Common myeloid progenitor, CD34-positive (primary cell): ENCODE measurements around the gene TMEM178B.

Source experiments
- CTCF ChIA-PET: fragments of 350-600 bp; sonication (Branson Sonifier 250); formaldehyde crosslinking; loops from one replicate; lab custom pipeline; 2021; ENCODE audit warnings: antibody characterized with exemption; lab: Charles Lee
- POLR2A ChIA-PET: fragments of 350-600 bp; sonication (Branson Sonifier 250); formaldehyde crosslinking; loops from one replicate; lab custom pipeline; 2021; ENCODE audit warnings: antibody characterized with exemption; lab: Charles Lee
- DNase-seq, 3 donors: peaks; one replicate each; pipeline versions ENCODE4 v3.0.0 to v3.0.0-alpha.2; 2013
- H3K27ac ChIP-seq, 2 experiments: 1 replicate in 1 of 2; 2 replicates in 1 of 2; pipeline ENCODE4 v1.7.0; 2013; ENCODE audit warnings: inconsistent platforms in 2 of 2, low read length in 2 of 2, mild to moderate bottlenecking in 2 of 2, low read depth in 1 of 2, moderate library complexity in 1 of 2; ENCODE audit not compliant: severe bottlenecking in 2 of 2, insufficient read depth in 1 of 2, poor library complexity in 1 of 2
- H3K27me3 ChIP-seq, 5 experiments: replicated peaks in 2 of 5; 1 replicate in 3 of 5; 2 replicates in 2 of 5; pipeline versions ENCODE4 v1.6.1 to v1.7.0; 2013; ENCODE audit warnings: low read length in 4 of 5, mild to moderate bottlenecking in 2 of 5, moderate library complexity in 2 of 5, inconsistent platforms in 1 of 5; ENCODE audit not compliant: insufficient read depth in 5 of 5, control insufficient read depth in 4 of 5
- H3K36me3 ChIP-seq, 4 experiments: 1 replicate in 2 of 4; 2 replicates in 2 of 4; pipeline versions ENCODE4 v1.6.1 to v1.7.0; 2013; ENCODE audit warnings: low read length in 3 of 4, control low read depth in 1 of 4, mild to moderate bottlenecking in 1 of 4; ENCODE audit not compliant: control insufficient read depth in 4 of 4, insufficient read depth in 4 of 4
- H3K4me1 ChIP-seq, 4 experiments: 1 replicate in 3 of 4; 2 replicates in 1 of 4; pipeline versions ENCODE4 v1.6.1 to v1.7.1; 2013; ENCODE audit warnings: low read length in 3 of 4, mild to moderate bottlenecking in 3 of 4, control low read depth in 1 of 4, inconsistent platforms in 1 of 4, moderate library complexity in 1 of 4; ENCODE audit not compliant: control insufficient read depth in 4 of 4, insufficient read depth in 4 of 4; ENCODE audit errors: control extremely low read depth in 1 of 4
- H3K4me3 ChIP-seq, 7 experiments: 1 replicate in 4 of 7; 2 replicates in 3 of 7; pipeline versions ENCODE4 v1.5.1 to v1.7.0; 2013; ENCODE audit warnings: mild to moderate bottlenecking in 7 of 7, low read length in 6 of 7, moderate library complexity in 6 of 7, inconsistent platforms in 2 of 7, low read depth in 2 of 7, control low read depth in 1 of 7; ENCODE audit not compliant: insufficient read depth in 4 of 7, control insufficient read depth in 1 of 7; ENCODE audit errors: extremely low read depth in 1 of 7
- H3K9me3 ChIP-seq, 5 experiments: 1 replicate in 4 of 5; 2 replicates in 1 of 5; pipeline versions ENCODE4 v1.6.1 to v1.7.1; 2013; ENCODE audit warnings: low read length in 4 of 5, mild to moderate bottlenecking in 2 of 5, inconsistent platforms in 1 of 5, low read depth in 1 of 5, moderate library complexity in 1 of 5; ENCODE audit not compliant: control insufficient read depth in 4 of 5, insufficient read depth in 2 of 5; ENCODE audit errors: control extremely low read depth in 1 of 5
- WGBS: methylation state at CpG from one replicate; pipeline ENCODE4 v1.1.5; 2013; ENCODE audit not compliant: insufficient coverage; 5-methylcytosine and 5-hydroxymethylcytosine counted together

TMEM178B gene

DNA sequence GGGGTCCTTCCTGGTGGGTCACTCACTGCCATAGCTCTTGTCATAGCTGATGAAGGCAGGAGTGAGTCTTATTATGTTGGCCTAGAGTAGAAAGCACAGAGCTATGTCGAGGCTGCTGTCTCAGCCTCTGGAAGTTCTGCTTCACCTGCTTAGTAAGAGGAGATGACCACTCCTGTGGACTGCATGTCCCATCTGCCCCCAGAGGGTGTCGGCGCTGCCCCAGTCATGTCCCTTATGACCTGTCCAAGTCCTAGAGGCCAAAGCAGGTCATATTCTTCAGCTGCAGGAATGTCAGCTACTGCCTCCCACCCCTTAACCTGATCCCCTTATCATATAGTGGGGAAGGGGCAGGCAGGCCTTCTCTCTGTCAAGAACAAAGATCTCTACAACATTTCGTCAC lies 405.0 kb downstream of the TMEM178B start:
- Histone ChIP-seq H3K9me3 (no peaks in the 10 kb centered on the region), H3K4me1 (no peaks in the 10 kb centered on the region), H3K27me3 (peaks cover 0 to 4% (median 2%) of the 10 kb centered on the region in 5 experiments), H3K4me3 (no peak overlapping the region), H3K36me3 (no peaks in the 10 kb centered on the region), H3K27ac (no peak overlapping the region)
- ChIA-PET CTCF (no interaction called here), POLR2A (no interaction called here)
- WGBS = 100% methylated on average over 1 of the region's 4 CpGs
- DNase-seq = no peak

GRCh38 chr7:141480953-141481352 lies 407.1 kb downstream of the TMEM178B start:
- H3K9me3 ChIP-seq = no peaks in the 10 kb centered on the region
- no peaks in the 10 kb centered on the region for H3K4me1 ChIP-seq
- DNase-seq = no peak
- WGBS = 84% methylated on average over 8 of the region's 9 CpGs
- ChIA-PET POLR2A (no interaction called here), CTCF (no interaction called here)
- H3K36me3 ChIP-seq = no peaks in the 10 kb centered on the region
- H3K27ac ChIP-seq = no peak overlapping the region
- H3K4me3 ChIP-seq = no peak overlapping the region
- H3K27me3 ChIP-seq = peaks cover 0 to 4% (median 2%) of the 10 kb centered on the region in 5 experiments

DNA sequence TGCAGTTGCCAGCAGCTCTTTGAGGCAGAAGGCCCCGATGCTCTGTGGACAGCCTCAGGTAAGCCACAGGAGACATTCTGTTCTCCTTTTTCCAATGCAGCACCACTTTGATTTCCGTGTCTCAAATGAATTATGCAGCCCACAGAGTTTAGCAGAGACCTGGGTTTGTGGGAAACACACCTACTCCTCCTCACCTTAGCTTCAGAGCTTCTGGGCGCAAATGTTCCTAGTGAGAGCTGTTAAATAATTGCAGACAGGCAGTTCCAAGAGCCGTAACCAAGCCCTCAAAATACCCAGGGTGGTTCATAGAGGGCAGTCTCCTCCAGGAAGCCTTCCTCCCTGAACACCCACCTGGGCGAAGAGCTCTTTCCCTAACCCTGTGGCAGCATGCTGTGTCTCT lies 408.1 kb downstream of the TMEM178B start:
- CTCF ChIA-PET = no interaction called here

GRCh38 chr7:141483044-141483443 lies 409.2 kb downstream of the TMEM178B start:
- no peak overlapping the region for H3K27ac ChIP-seq
- ChIA-PET POLR2A (no interaction called here), CTCF (no interaction called here)
- no CpG with 5 or more reads among the region's 2 CpGs for WGBS
- H3K36me3 ChIP-seq = no peaks in the 10 kb centered on the region
- H3K27me3 ChIP-seq = peaks cover 0 to 4% (median under 1%) of the 10 kb centered on the region in 5 experiments
- no peak for DNase-seq
- H3K4me1 ChIP-seq = no peaks in the 10 kb centered on the region
- H3K9me3 ChIP-seq = no peaks in the 10 kb centered on the region
- H3K4me3 ChIP-seq = no peak overlapping the region

More for the DNA sequence above, 408.1 kb downstream of the TMEM178B start:
- H3K36me3 ChIP-seq = no peaks in the 10 kb centered on the region
- no peak overlapping the region for H3K4me3 ChIP-seq
- H3K4me1 ChIP-seq = no peaks in the 10 kb centered on the region
- 100% methylated on average over 5 of the region's 5 CpGs for WGBS
- no peaks in the 10 kb centered on the region for H3K9me3 ChIP-seq
- DNase-seq = no peak
- H3K27me3 ChIP-seq = peaks cover 0 to 4% (median 2%) of the 10 kb centered on the region in 5 experiments
- POLR2A ChIA-PET = no interaction called here
- no peak overlapping the region for H3K27ac ChIP-seq

DNA sequence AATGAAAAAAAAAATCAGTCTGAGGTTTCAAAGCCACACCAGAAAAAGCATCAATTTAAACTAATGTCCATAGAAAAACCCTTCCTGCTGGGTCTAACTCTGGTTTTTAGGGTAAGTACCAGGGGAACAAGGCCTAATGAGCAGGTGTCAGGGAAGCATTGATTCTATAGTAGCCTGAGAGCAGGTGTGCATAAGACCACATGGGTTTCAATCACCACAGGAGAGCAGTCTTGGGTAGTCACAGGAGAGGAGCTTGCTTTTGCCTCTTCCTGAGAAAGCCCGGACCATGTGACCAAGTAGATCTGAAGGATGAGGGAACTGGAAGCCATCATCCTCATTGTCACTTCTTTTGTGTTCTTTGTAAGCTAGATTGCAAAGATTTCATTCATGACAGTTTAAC lies 411.0 kb downstream of the TMEM178B start:
- WGBS = 80% methylated on average over 1 of the region's 1 CpG
- POLR2A ChIA-PET = no interaction called here
- CTCF ChIA-PET = no interaction called here

GRCh38 chr7:141486959-141487358 lies 413.1 kb downstream of the TMEM178B start:
- no peak overlapping the region for H3K27ac ChIP-seq
- ChIA-PET POLR2A (no interaction called here), CTCF (no interaction called here)
- H3K4me1 ChIP-seq = no peaks in the 10 kb centered on the region
- H3K27me3 ChIP-seq = peaks cover 0 to 4% (median 0%) of the 10 kb centered on the region in 5 experiments
- no peaks in the 10 kb centered on the region for H3K36me3 ChIP-seq
- no peak overlapping the region for H3K4me3 ChIP-seq
- WGBS = 94% methylated on average over 3 of the region's 3 CpGs
- no peak for DNase-seq
- H3K9me3 ChIP-seq = no peaks in the 10 kb centered on the region

More for the DNA sequence above, 411.0 kb downstream of the TMEM178B start:
- DNase-seq = no peak
- H3K4me3 ChIP-seq = no peak overlapping the region
- H3K9me3 ChIP-seq = no peaks in the 10 kb centered on the region
- H3K27ac ChIP-seq = no peak overlapping the region
- H3K27me3 ChIP-seq = peaks cover 0 to 4% (median 0%) of the 10 kb centered on the region in 5 experiments
- no peaks in the 10 kb centered on the region for H3K4me1 ChIP-seq
- no peaks in the 10 kb centered on the region for H3K36me3 ChIP-seq

GRCh38 chr7:141490474-141490873 lies 416.6 kb downstream of the TMEM178B start:
- 82% methylated on average over 1 of the region's 2 CpGs for WGBS

More at GRCh38 chr7:141490474-141490873, 416.6 kb downstream of the TMEM178B start:
- no peak overlapping the region for H3K4me3 ChIP-seq
- no peaks in the 10 kb centered on the region for H3K9me3 ChIP-seq
- ChIA-PET CTCF (no interaction called here), POLR2A (no interaction called here)
- no peak for DNase-seq
- peaks cover 0 to 5% (median 2%) of the 10 kb centered on the region in 5 experiments for H3K27me3 ChIP-seq
- no peaks in the 10 kb centered on the region for H3K36me3 ChIP-seq
- H3K4me1 ChIP-seq = no peaks in the 10 kb centered on the region
- H3K27ac ChIP-seq = no peak overlapping the region
